ENCODE measurements around the gene CYP51A1. TPM values are rescaled to one million over a fixed set of nuclear protein-coding genes. Genes with fewer than 3 reads are reported as not detected.
"Not testable (repeated sequence)": the region's sequence is repeated elsewhere in the genome, so short reads cannot be mapped to it uniquely, and the experiment has no call there.

Gene CYP51A1
- total and polyA plus RNA-seq, 2 donors from 2014 or later = 43.0 to 55.8 TPM

- Histone ChIP-seq H3K9me3 (ENCODE audit: control insufficient read depth in 2 of 3, insufficient read depth in 1 of 3, low read length in 3 of 3) (no peaks in the 10 kb centered on the region), H3K27ac (ENCODE audit: low read depth in 2 of 2, low read length in 2 of 2) (no peak overlapping the region), H3K9ac (ENCODE audit: low read length in 3 of 3) (no peak overlapping the region), H3K36me3 (ENCODE audit: control insufficient read depth in 2 of 3, insufficient read depth in 3 of 3, low read length in 3 of 3) (no peaks in the 10 kb centered on the region), H3K4me3 (ENCODE audit: low read length in 3 of 3) (no peak overlapping the region), H3K4me1 (ENCODE audit: control insufficient read depth in 2 of 3, insufficient read depth in 2 of 3, low read depth in 1 of 3, low read length in 3 of 3) (no peaks in the 10 kb centered on the region), H3K27me3 (ENCODE audit: control insufficient read depth, insufficient read depth, low read length) (no peaks in the 10 kb centered on the region)
- TF ChIP-seq CTCF (IDR thresholded peaks at IDR 0.05; ENCODE audit: borderline replicate concordance, extremely low read depth, insufficient read depth) = no peak
- DNase-seq = no peak
- no peak for FAIRE-seq
- intact Hi-C loops (cut with DNase I) = no loop called here
Measured at GRCh38 chr7:92149736-92150239, 15.5 kb upstream of the CYP51A1 start.

GRCh38 chr7:92143192-92143880, 9.1 kb upstream of the CYP51A1 start:
- H3K36me3 ChIP-seq (ENCODE audit: control insufficient read depth in 2 of 3, insufficient read depth in 3 of 3, low read length in 3 of 3); H3K27me3 ChIP-seq (ENCODE audit: control insufficient read depth, insufficient read depth, low read length); H3K27ac ChIP-seq (ENCODE audit: low read depth in 2 of 2, low read length in 2 of 2); H3K4me3 ChIP-seq (ENCODE audit: low read length in 3 of 3); intact Hi-C loops (cut with DNase I); FAIRE-seq; H3K9me3 ChIP-seq (ENCODE audit: control insufficient read depth in 2 of 3, insufficient read depth in 1 of 3, low read length in 3 of 3); H3K4me1 ChIP-seq (ENCODE audit: control insufficient read depth in 2 of 3, insufficient read depth in 2 of 3, low read depth in 1 of 3, low read length in 3 of 3); H3K9ac ChIP-seq (ENCODE audit: low read length in 3 of 3): not testable (repeated sequence)
- DNase-seq = peak in 1 of 5 donors; percentile 61

GRCh38 chr7:92142791-92143190, 8.5 kb upstream of the CYP51A1 start:
- H3K9ac ChIP-seq (ENCODE audit: low read length in 3 of 3); H3K36me3 ChIP-seq (ENCODE audit: control insufficient read depth in 2 of 3, insufficient read depth in 3 of 3, low read length in 3 of 3); H3K9me3 ChIP-seq (ENCODE audit: control insufficient read depth in 2 of 3, insufficient read depth in 1 of 3, low read length in 3 of 3); H3K4me3 ChIP-seq (ENCODE audit: low read length in 3 of 3); intact Hi-C loops (cut with DNase I); FAIRE-seq; H3K27ac ChIP-seq (ENCODE audit: low read depth in 2 of 2, low read length in 2 of 2); H3K4me1 ChIP-seq (ENCODE audit: control insufficient read depth in 2 of 3, insufficient read depth in 2 of 3, low read depth in 1 of 3, low read length in 3 of 3); DNase-seq; H3K27me3 ChIP-seq (ENCODE audit: control insufficient read depth, insufficient read depth, low read length): not testable (repeated sequence)

GRCh38 chr7:92141161-92141560, 6.9 kb upstream of the CYP51A1 start:
- H3K9me3 ChIP-seq (ENCODE audit: control insufficient read depth in 2 of 3, insufficient read depth in 1 of 3, low read length in 3 of 3) = no peaks in the 10 kb centered on the region
- no peak overlapping the region for H3K4me3 ChIP-seq (ENCODE audit: low read length in 3 of 3)
- H3K27ac ChIP-seq (ENCODE audit: low read depth in 2 of 2, low read length in 2 of 2) = no peak overlapping the region
- H3K27me3 ChIP-seq (ENCODE audit: control insufficient read depth, insufficient read depth, low read length) = no peaks in the 10 kb centered on the region
- FAIRE-seq (no peak), DNase-seq (no peak)
- intact Hi-C loops (cut with DNase I) = no loop called here
- H3K4me1 ChIP-seq (ENCODE audit: control insufficient read depth in 2 of 3, insufficient read depth in 2 of 3, low read depth in 1 of 3, low read length in 3 of 3) = no peaks in the 10 kb centered on the region
- TF ChIP-seq CTCF (IDR thresholded peaks at IDR 0.05; ENCODE audit: borderline replicate concordance, extremely low read depth, insufficient read depth) = no peak
- H3K36me3 ChIP-seq (ENCODE audit: control insufficient read depth in 2 of 3, insufficient read depth in 3 of 3, low read length in 3 of 3) = no peaks in the 10 kb centered on the region
- no peak overlapping the region for H3K9ac ChIP-seq (ENCODE audit: low read length in 3 of 3)
